Measurements from ENCODE around the gene ADCY9. TPM values are rescaled to one million over a fixed set of nuclear protein-coding genes. Genes with fewer than 3 reads are reported as not detected.

Gene ADCY9
- total and polyA plus RNA-seq, 2 donors (not counting 1 experiment from before 2014, with no cell fraction given): 1.7 to 2.1 TPM

DNA sequence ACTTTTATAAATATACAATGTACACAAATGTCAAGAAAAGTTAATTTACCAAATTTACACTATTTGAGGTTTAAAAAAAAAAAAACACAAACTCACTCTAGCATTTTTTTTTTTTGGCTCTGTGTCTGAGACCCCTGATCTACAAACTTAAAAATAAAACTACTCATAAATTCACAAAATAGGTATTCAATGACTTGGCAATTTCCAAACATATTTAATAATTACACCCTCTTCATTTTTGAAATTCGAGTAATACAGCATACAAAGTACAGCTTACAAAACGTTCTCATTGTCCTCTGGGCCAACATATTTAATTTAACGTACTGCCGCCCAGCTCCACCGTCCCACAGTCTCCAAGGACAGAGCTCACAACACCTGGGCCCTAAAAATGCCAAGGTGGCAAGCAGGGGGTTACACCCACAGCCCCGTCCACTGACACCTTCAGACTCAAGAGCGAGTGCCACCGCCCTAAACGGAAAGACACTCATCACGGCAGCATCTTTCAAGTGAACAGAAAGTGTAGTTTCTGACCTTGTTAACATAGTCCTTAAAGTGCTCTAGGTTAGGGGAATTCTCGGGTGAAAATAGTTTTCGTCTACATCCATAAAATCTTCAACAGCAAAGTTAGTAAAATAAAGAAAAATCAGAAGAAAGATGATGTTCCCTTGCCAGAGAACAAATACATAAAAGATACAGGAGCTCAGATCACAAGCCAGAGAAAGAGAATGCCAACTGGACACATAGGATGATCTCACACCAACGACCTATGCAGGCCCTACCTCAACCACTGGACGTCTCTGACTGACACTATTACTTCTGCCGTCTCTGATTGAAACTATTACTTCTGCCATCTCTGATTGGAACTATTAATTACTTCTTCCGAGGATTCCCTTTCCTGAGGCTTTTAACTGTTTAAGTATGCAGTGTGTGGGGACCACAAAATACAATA, 4.2 kb downstream of the ADCY9 start:
- Histone ChIP-seq H3K36me3 (replicated peaks in 1 of 2; ENCODE audit: control extremely low read depth in 1 of 2, control insufficient read depth in 1 of 2, extremely low read depth in 1 of 2, insufficient read depth in 2 of 2, low read length in 1 of 2) (no peaks in the 10 kb centered on the region), H3K4me3 (ENCODE audit: control extremely low read depth in 1 of 5, extremely low read depth in 1 of 5, insufficient read depth in 1 of 5, low read depth in 2 of 5, low read length in 4 of 5) (no peak overlapping the region), H3K9me3 (ENCODE audit: control extremely low read depth in 1 of 3, control insufficient read depth in 2 of 3, insufficient read depth in 1 of 3, low read length in 2 of 3) (no peaks in the 10 kb centered on the region), H3K4me1 (ENCODE audit: control insufficient read depth in 2 of 2, insufficient read depth in 2 of 2, low read length in 2 of 2) (peaks cover 8 to 11% of the 10 kb centered on the region in 2 donors), H3K79me2 (ENCODE audit: control insufficient read depth, insufficient read depth, low read length) (no peaks in the 10 kb centered on the region), H4K20me1 (ENCODE audit: control insufficient read depth, insufficient read depth, low read length, poor library complexity, severe bottlenecking) (no peaks in the 10 kb centered on the region), H3K4me2 (replicated peaks; ENCODE audit: low read depth, low read length, poor library complexity, severe bottlenecking) (no peak overlapping the region), H3K9ac (ENCODE audit: low read length) (no peak overlapping the region), H3K27ac (ENCODE audit: low read length in 2 of 2) (no peak overlapping the region), H2AFZ (ENCODE audit: insufficient read depth, low read depth, low read length, poor library complexity, severe bottlenecking) (no peak overlapping the region), H3K27me3 (replicated peaks in 1 of 4; ENCODE audit: control extremely low read depth in 1 of 4, control insufficient read depth in 3 of 4, insufficient read depth in 4 of 4, low read length in 3 of 4) (peaks cover 0 to under 1% (median 0%) of the 10 kb centered on the region in 4 experiments)
- intact Hi-C loops (cut with micrococcal nuclease): loop anchor here (10.0 kb wide), 1 partner anchor 503 kb away; the partner anchor contains the start of gene UBALD1
- Mint-ChIP-seq H3K27me3 (peaks cover 2% of the 10 kb centered on the region), H3K4me3 (no peak overlapping the region), H3K27ac (no peak overlapping the region), H3K9me3 (ENCODE audit: insufficient read depth) (no peaks in the 10 kb centered on the region), H3K4me1 (peaks cover 15% of the 10 kb centered on the region)
- 87% methylated on average over 11 of the region's 16 CpGs for WGBS (ENCODE audit: insufficient coverage)
- no peak for TF ChIP-seq EZH2 (IDR thresholded peaks at IDR 0.05; ENCODE audit: borderline replicate concordance, insufficient read depth, low read depth, low read length, poor library complexity, severe bottlenecking)
- TF ChIP-seq, protein P1, sequence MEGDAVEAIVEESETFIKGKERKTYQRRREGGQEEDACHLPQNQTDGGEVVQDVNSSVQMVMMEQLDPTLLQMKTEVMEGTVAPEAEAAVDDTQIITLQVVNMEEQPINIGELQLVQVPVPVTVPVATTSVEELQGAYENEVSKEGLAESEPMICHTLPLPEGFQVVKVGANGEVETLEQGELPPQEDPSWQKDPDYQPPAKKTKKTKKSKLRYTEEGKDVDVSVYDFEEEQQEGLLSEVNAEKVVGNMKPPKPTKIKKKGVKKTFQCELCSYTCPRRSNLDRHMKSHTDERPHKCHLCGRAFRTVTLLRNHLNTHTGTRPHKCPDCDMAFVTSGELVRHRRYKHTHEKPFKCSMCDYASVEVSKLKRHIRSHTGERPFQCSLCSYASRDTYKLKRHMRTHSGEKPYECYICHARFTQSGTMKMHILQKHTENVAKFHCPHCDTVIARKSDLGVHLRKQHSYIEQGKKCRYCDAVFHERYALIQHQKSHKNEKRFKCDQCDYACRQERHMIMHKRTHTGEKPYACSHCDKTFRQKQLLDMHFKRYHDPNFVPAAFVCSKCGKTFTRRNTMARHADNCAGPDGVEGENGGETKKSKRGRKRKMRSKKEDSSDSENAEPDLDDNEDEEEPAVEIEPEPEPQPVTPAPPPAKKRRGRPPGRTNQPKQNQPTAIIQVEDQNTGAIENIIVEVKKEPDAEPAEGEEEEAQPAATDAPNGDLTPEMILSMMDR (IDR thresholded peaks at IDR 0.05): no peak
- DNase-seq (no peak), ATAC-seq (ENCODE audit: low read depth) (no peak)
- ChIA-PET POLR2A (interaction anchor here (0.6 kb wide), 1 partner anchor 612 kb away, joined by 4 read pairs; no protein-coding TSS in a partner anchor), CTCF (interaction anchor here (1.0 kb wide), 1 partner anchor 198 kb away, joined by 3 read pairs; no protein-coding TSS in a partner anchor)

- Histone ChIP-seq H3K27ac (ENCODE audit: low read length in 2 of 2) (no peak overlapping the region), H4K20me1 (ENCODE audit: control insufficient read depth, insufficient read depth, low read length, poor library complexity, severe bottlenecking) (no peaks in the 10 kb centered on the region), H3K36me3 (replicated peaks in 1 of 2; ENCODE audit: control extremely low read depth in 1 of 2, control insufficient read depth in 1 of 2, extremely low read depth in 1 of 2, insufficient read depth in 2 of 2, low read length in 1 of 2) (no peaks in the 10 kb centered on the region), H3K4me3 (ENCODE audit: control extremely low read depth in 1 of 5, extremely low read depth in 1 of 5, insufficient read depth in 1 of 5, low read depth in 2 of 5, low read length in 4 of 5) (no peak overlapping the region), H2AFZ (ENCODE audit: insufficient read depth, low read depth, low read length, poor library complexity, severe bottlenecking) (no peak overlapping the region), H3K9me3 (ENCODE audit: control extremely low read depth in 1 of 3, control insufficient read depth in 2 of 3, insufficient read depth in 1 of 3, low read length in 2 of 3) (no peaks in the 10 kb centered on the region), H3K27me3 (replicated peaks in 1 of 4; ENCODE audit: control extremely low read depth in 1 of 4, control insufficient read depth in 3 of 4, insufficient read depth in 4 of 4, low read length in 3 of 4) (no peaks in the 10 kb centered on the region), H3K4me1 (ENCODE audit: control insufficient read depth in 2 of 2, insufficient read depth in 2 of 2, low read length in 2 of 2) (peaks cover 4 to 6% of the 10 kb centered on the region in 2 donors), H3K79me2 (ENCODE audit: control insufficient read depth, insufficient read depth, low read length) (no peaks in the 10 kb centered on the region), H3K9ac (ENCODE audit: low read length) (no peak overlapping the region), H3K4me2 (replicated peaks; ENCODE audit: low read depth, low read length, poor library complexity, severe bottlenecking) (no peak overlapping the region)
- POLR2A ChIA-PET: no interaction called here
- TF ChIP-seq, protein P1 (IDR thresholded peaks at IDR 0.05): no peak
- no peak for TF ChIP-seq EZH2 (IDR thresholded peaks at IDR 0.05; ENCODE audit: borderline replicate concordance, insufficient read depth, low read depth, low read length, poor library complexity, severe bottlenecking)
- ATAC-seq (ENCODE audit: low read depth) (no peak), DNase-seq (no peak)
- Mint-ChIP-seq H3K4me1 (peaks cover 11% of the 10 kb centered on the region), H3K9me3 (ENCODE audit: insufficient read depth) (no peaks in the 10 kb centered on the region), H3K27me3 (no peaks in the 10 kb centered on the region), H3K4me3 (no peak overlapping the region), H3K27ac (no peak overlapping the region)
- intact Hi-C loops (cut with micrococcal nuclease): loop anchor here (10.0 kb wide), 1 partner anchor 504 kb away; the partner anchor contains the start of gene UBALD1
- CTCF ChIA-PET: no interaction called here
- 93% methylated on average over 11 of the region's 14 CpGs for WGBS (ENCODE audit: insufficient coverage)
These were observed 5.6 kb downstream of the ADCY9 start for GRCh38 chr16:4110680-4111079.

Data from B cell (primary cell).